Cerebellar cortex (tissue), 1 donor: ENCODE data around the gene PRKAR2A.
"Not testable (repeated sequence)": the region's sequence is repeated elsewhere in the genome, so short reads cannot be mapped to it uniquely, and the experiment has no call there.

Experiments
- DNase-seq: peaks from one replicate; pipeline ENCODE4 v3.0.0-alpha.2; 2015; ENCODE audit warnings: low spot score

The PRKAR2A gene

GRCh38 chr3:48835650-48836366 is 11.9 kb downstream of the PRKAR2A start:
- no peak for DNase-seq

GRCh38 chr3:48832684-48833083 is 15.0 kb downstream of the PRKAR2A start:
- DNase-seq, result no peak

GRCh38 chr3:48830715-48831114 is 17.0 kb downstream of the PRKAR2A start:
- peak; percentile 20 for DNase-seq

GRCh38 chr3:48829525-48829924 is 18.1 kb downstream of the PRKAR2A start:
- not testable (repeated sequence) for DNase-seq

- not testable (repeated sequence) for DNase-seq
Observed at GRCh38 chr3:48827874-48828273, 19.8 kb downstream of the PRKAR2A start.

- no peak for DNase-seq
Observed at GRCh38 chr3:48826451-48826850, 21.2 kb downstream of the PRKAR2A start.

GRCh38 chr3:48820612-48821324 is 26.9 kb downstream of the PRKAR2A start:
- DNase-seq, result no peak

GRCh38 chr3:48819234-48820221 is 28.1 kb downstream of the PRKAR2A start:
- DNase-seq, result no peak

GRCh38 chr3:48811524-48811923 is 36.1 kb downstream of the PRKAR2A start:
- no peak for DNase-seq

- DNase-seq, result no peak
Observed at GRCh38 chr3:48804930-48805329, 42.7 kb downstream of the PRKAR2A start.

GRCh38 chr3:48800831-48801230 is 46.8 kb downstream of the PRKAR2A start:
- not testable (repeated sequence) for DNase-seq

- DNase-seq, result no peak
Observed at GRCh38 chr3:48798998-48799397, 48.7 kb downstream of the PRKAR2A start.

- no peak for DNase-seq
Observed at GRCh38 chr3:48797626-48798025, 50.0 kb downstream of the PRKAR2A start.

- DNase-seq, result no peak
Observed at GRCh38 chr3:48795997-48796732, 51.5 kb downstream of the PRKAR2A start.

GRCh38 chr3:48793484-48793883 is 54.2 kb downstream of the PRKAR2A start:
- DNase-seq, result not testable (repeated sequence)

- DNase-seq, result no peak
Observed at GRCh38 chr3:48789665-48790064, 58.0 kb downstream of the PRKAR2A start.

- no peak for DNase-seq
Observed at GRCh38 chr3:48788544-48789162, 59.0 kb downstream of the PRKAR2A start.

GRCh38 chr3:48784426-48785120 is 63.1 kb downstream of the PRKAR2A start:
- DNase-seq, result no peak

- DNase-seq, result no peak
Observed at GRCh38 chr3:48783304-48783703, 64.4 kb downstream of the PRKAR2A start.

GRCh38 chr3:48782046-48782445 is 65.6 kb downstream of the PRKAR2A start:
- DNase-seq, result no peak
